Esophagus muscularis mucosa (tissue), 4 donors: ENCODE measurements around the gene ELOA. TPM values are rescaled to one million over a fixed set of nuclear protein-coding genes. Genes with fewer than 3 reads are reported as not detected.
A peak's percentile ranks its signal among the peaks of the same experiment; 100 is the strongest.

ENCODE experiments used
- DNase-seq: peaks from one replicate; pipeline ENCODE4 v3.0.0-alpha.2; 2017; ENCODE audit errors: extremely low spot score
- H3K27ac ChIP-seq, 4 donors: fragments of 200-600 bp; sonication (generic); replicated peaks in 1 of 4; 1 replicate in 3 of 4; 2 replicates in 1 of 4; pipeline ENCODE4 v1.5.1; 2016 to 2019; ENCODE audit warnings: mild to moderate bottlenecking in 1 of 4
- H3K27me3 ChIP-seq, 4 donors: fragments of 200-600 bp; sonication (generic); one replicate each; pipeline versions ENCODE4 v1.5.1 to v1.6.0; 2016 to 2019
- H3K36me3 ChIP-seq, 4 donors: fragments of 200-600 bp; sonication (generic); one replicate each; pipeline ENCODE4 v1.5.1; 2016 to 2019
- H3K4me1 ChIP-seq, 4 donors: fragments of 200-600 bp; sonication (generic); one replicate each; pipeline ENCODE4 v1.5.1; 2016 to 2019
- H3K4me3 ChIP-seq, 4 donors: fragments of 200-600 bp; sonication (generic); 1 replicate in 2 of 4; 2 replicates in 2 of 4; pipeline ENCODE4 v1.5.1; 2016 to 2019; ENCODE audit warnings: mild to moderate bottlenecking in 4 of 4, moderate library complexity in 1 of 4
- H3K9me3 ChIP-seq, 4 donors: fragments of 200-600 bp; sonication (generic); 1 replicate in 3 of 4; 2 replicates in 1 of 4; pipeline ENCODE4 v1.5.1; 2016 to 2019
- CTCF ChIP-seq, 3 experiments: fragments of 200-600 bp in 2 of 3; fragments of 450-650 bp in 1 of 3; sonication (generic) in 2 of 3; IDR thresholded peaks; one replicate each; pipeline ENCODE4 v1.5.1; 2017 to 2019; ENCODE audit warnings: antibody characterized with exemption in 3 of 3, mild to moderate bottlenecking in 2 of 3, moderate library complexity in 1 of 3
- EP300 ChIP-seq: sonication (generic); formaldehyde crosslinking; IDR thresholded peaks from one replicate; pipeline ENCODE4 v1.6.1; 2017; ENCODE audit warnings: antibody characterized with exemption
- POLR2A ChIP-seq: fragments of 450-650 bp; IDR thresholded peaks from one replicate; pipeline ENCODE4 v1.6.1; 2017; ENCODE audit warnings: antibody characterized with exemption, moderate library complexity, mild to moderate bottlenecking, low read depth
- POLR2AphosphoS5 ChIP-seq, 2 donors: sonication (generic); formaldehyde crosslinking; IDR thresholded peaks; one replicate each; pipeline ENCODE4 v1.6.1; 2017; ENCODE audit warnings: antibody characterized with exemption in 2 of 2
- WGBS: methylation state at CpG from one replicate; pipeline ENCODE4 v1.1.5; 2018; 5-methylcytosine and 5-hydroxymethylcytosine counted together
- intact Hi-C: fragments of 100-400 bp; cut with DNase I; formaldehyde crosslinking; loops from one replicate; pipeline ENCODE4 v1.15.1; 2023
- total RNA-seq, 4 donors: library from RNA; depleted of rRNA; stranded (reverse); fragments of >200 nt; gene quantifications; one replicate each; pipeline versions ENCODE4 v1.1.0 to v1.2.1, GENCODE V29; 2016

ELOA gene
- total RNA-seq, 4 donors from 2014 or later, result 35.7 to 45.4 (median 39.1) TPM

- peaks cover 56 to 92% (median 81%) of the 10 kb centered on the region in 4 donors for H3K36me3 ChIP-seq
- no peak for TF ChIP-seq EP300
- no peak for TF ChIP-seq POLR2AphosphoS5 (IDR thresholded peaks at IDR 0.05)
- intact Hi-C loops, result no loop called here
- WGBS, result 62% methylated on average over 6 of the region's 6 CpGs
- H3K27ac ChIP-seq, result no peak overlapping the region
- H3K27me3 ChIP-seq, result no peaks in the 10 kb centered on the region
- H3K4me1 ChIP-seq, result peaks cover 43 to 71% (median 49%) of the 10 kb centered on the region in 4 donors
- no peak for DNase-seq
- no peaks in the 10 kb centered on the region for H3K9me3 ChIP-seq
- H3K4me3 ChIP-seq, result no peak overlapping the region
These were observed 46.8 kb upstream of the ELOA start for GRCh38 chr1:23696335-23696989.

GRCh38 chr1:23698466-23698865 lies 44.8 kb upstream of the ELOA start:
- Histone ChIP-seq H3K9me3 (no peaks in the 10 kb centered on the region), H3K27ac (no peak overlapping the region), H3K36me3 (peaks cover 55 to 99% (median 90%) of the 10 kb centered on the region in 4 donors), H3K4me1 (peaks cover 30 to 62% (median 38%) of the 10 kb centered on the region in 4 donors), H3K4me3 (no peak overlapping the region), H3K27me3 (no peaks in the 10 kb centered on the region)
- TF ChIP-seq EP300 (no peak), CTCF (IDR thresholded peaks at IDR 0.05) (no peak), POLR2AphosphoS5 (IDR thresholded peaks at IDR 0.05) (no peak), POLR2A (no peak)
- 75% methylated on average over 5 of the region's 5 CpGs for WGBS
- no peak for DNase-seq
- intact Hi-C loops, result no loop called here

- H3K4me1 ChIP-seq, result peaks cover 19 to 52% (median 28%) of the 10 kb centered on the region in 4 donors
- intact Hi-C loops, result no loop called here
- WGBS, result 76% methylated on average over 7 of the region's 7 CpGs
- no peak for TF ChIP-seq EP300
- no peak for TF ChIP-seq POLR2AphosphoS5 (IDR thresholded peaks at IDR 0.05)
- TF ChIP-seq POLR2A, result no peak
- no peak for TF ChIP-seq CTCF (IDR thresholded peaks at IDR 0.05)
- H3K9me3 ChIP-seq, result no peaks in the 10 kb centered on the region
- no peak overlapping the region for H3K27ac ChIP-seq
- H3K4me3 ChIP-seq, result no peak overlapping the region
- peaks cover 47 to 96% (median 83%) of the 10 kb centered on the region in 4 donors for H3K36me3 ChIP-seq
- H3K27me3 ChIP-seq, result no peaks in the 10 kb centered on the region
- DNase-seq, result no peak
These were observed 43.7 kb upstream of the ELOA start for GRCh38 chr1:23699280-23700179.

DNA sequence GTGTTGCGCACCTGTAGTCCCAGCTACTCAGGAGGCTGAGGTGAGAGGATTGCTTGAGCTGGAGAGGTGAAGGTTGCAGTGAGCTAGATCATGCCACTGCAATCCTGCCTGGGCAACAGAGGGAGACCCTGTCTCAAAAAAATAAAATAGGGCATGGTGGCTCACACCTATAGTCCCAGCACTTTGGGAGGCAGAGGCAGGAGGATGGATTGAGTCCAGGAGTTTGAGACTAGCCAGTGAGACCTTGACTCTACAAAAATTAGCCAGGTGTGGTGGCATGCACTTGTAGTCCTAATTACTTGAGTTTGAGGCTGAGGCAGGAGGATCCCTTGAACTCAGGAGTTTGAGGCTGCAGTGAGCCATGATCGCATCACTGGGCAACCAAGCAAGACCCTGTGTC lies 42.0 kb upstream of the ELOA start:
- DNase-seq, result no peak
- intact Hi-C loops, result no loop called here
- 97% methylated on average over 2 of the region's 2 CpGs for WGBS

DNA sequence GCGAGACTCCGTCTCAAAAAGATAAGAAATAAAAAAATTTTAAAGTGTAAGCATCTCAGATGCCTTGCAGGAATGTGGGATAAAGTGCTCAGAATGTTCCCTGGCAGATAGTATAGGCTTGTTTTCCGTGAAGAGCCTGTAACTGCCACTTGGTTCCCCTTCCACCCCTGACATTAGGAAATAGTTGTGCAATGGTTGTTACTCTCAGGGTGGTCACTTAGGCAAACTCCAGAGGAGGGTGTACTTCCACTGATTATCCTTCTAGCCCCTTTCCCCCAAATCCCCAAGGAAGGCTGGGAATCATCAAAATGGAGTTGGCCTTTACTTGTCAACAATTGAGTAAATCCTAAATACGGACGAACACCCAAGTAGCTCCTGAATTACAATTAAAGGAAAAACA lies 41.3 kb upstream of the ELOA start:
- Histone ChIP-seq H3K4me1 (peaks cover 3 to 29% (median 9%) of the 10 kb centered on the region in 4 donors), H3K9me3 (no peaks in the 10 kb centered on the region), H3K27ac (no peak overlapping the region), H3K36me3 (peaks cover 37 to 85% (median 69%) of the 10 kb centered on the region in 4 donors), H3K27me3 (no peaks in the 10 kb centered on the region), H3K4me3 (no peak overlapping the region)
- 86% methylated on average over 5 of the region's 5 CpGs for WGBS
- intact Hi-C loops, result no loop called here
- TF ChIP-seq POLR2AphosphoS5 (IDR thresholded peaks at IDR 0.05), result no peak
- TF ChIP-seq POLR2A, result no peak
- no peak for TF ChIP-seq EP300
- TF ChIP-seq CTCF (IDR thresholded peaks at IDR 0.05), result no peak
- DNase-seq, result no peak

More for the DNA sequence above, 42.0 kb upstream of the ELOA start:
- H3K9me3 ChIP-seq, result no peaks in the 10 kb centered on the region
- TF ChIP-seq POLR2A (no peak), POLR2AphosphoS5 (IDR thresholded peaks at IDR 0.05) (no peak)
- H3K4me1 ChIP-seq, result peaks cover 5 to 34% (median 14%) of the 10 kb centered on the region in 4 donors
- H3K4me3 ChIP-seq, result no peak overlapping the region
- H3K36me3 ChIP-seq, result peaks cover 37 to 91% (median 75%) of the 10 kb centered on the region in 4 donors
- H3K27ac ChIP-seq, result peak overlapping the region in 1 of 4 donors; percentile 44
- no peaks in the 10 kb centered on the region for H3K27me3 ChIP-seq
